ENCODE results near the gene CYCS. TPM values are rescaled to one million over a fixed set of nuclear protein-coding genes. Genes with fewer than 3 reads are reported as not detected.

Gene CYCS
- total RNA-seq, 1 experiment from 2014 or later: 120 TPM

GRCh38 chr7:25090374-25090773 lies 34.7 kb downstream of the CYCS start:
- POLR2A ChIA-PET (ENCODE audit: unreplicated experiment): no interaction called here

GRCh38 chr7:25087855-25088254 lies 37.2 kb downstream of the CYCS start:
- Histone ChIP-seq H3K4me2 (no peak overlapping the region), H3K27ac (no peak overlapping the region), H3K4me1 (replicated peaks; ENCODE audit: insufficient read depth) (no peaks in the 10 kb centered on the region), H3K36me3 (ENCODE audit: low read depth) (no peaks in the 10 kb centered on the region), H3K9me3 (ENCODE audit: insufficient read depth, low read depth) (no peaks in the 10 kb centered on the region), H3K9me2 (ENCODE audit: insufficient read depth) (no peaks in the 10 kb centered on the region), H3K79me2 (ENCODE audit: low read depth) (no peaks in the 10 kb centered on the region), H2AFZ (no peak overlapping the region), H3F3A (ENCODE audit: insufficient read depth, low read depth) (peaks cover 2% of the 10 kb centered on the region), H3K27me3 (ENCODE audit: insufficient read depth, low read depth) (no peaks in the 10 kb centered on the region), H3K4me3 (no peak overlapping the region), H4K20me1 (ENCODE audit: insufficient read depth) (no peaks in the 10 kb centered on the region)
- no TSS peak for BruUV-seq (replicated peaks)
- no peak for TF ChIP-seq CTCF (conservative IDR thresholded peaks at IDR 0.05)
- no peak for TF ChIP-seq EZH2 (IDR thresholded peaks at IDR 0.05; ENCODE audit: low read depth)
- intact Hi-C loops (cut with micrococcal nuclease; ENCODE audit: unreplicated experiment): no loop called here
- ChIA-PET POLR2A (ENCODE audit: unreplicated experiment) (no interaction called here), CTCF (no interaction called here)
- no peak for DNase-seq

More at GRCh38 chr7:25090374-25090773, 34.7 kb downstream of the CYCS start:
- H3K4me1 ChIP-seq (replicated peaks; ENCODE audit: insufficient read depth): peaks cover 10% of the 10 kb centered on the region; the same call in 1 of the 2 replicates
- no TSS peak for BruUV-seq (replicated peaks)
- no peak for DNase-seq
- H3K27me3 ChIP-seq (ENCODE audit: insufficient read depth, low read depth): no peaks in the 10 kb centered on the region
- no peaks in the 10 kb centered on the region for H3K9me2 ChIP-seq (ENCODE audit: insufficient read depth)
- no peak for TF ChIP-seq EZH2 (IDR thresholded peaks at IDR 0.05; ENCODE audit: low read depth)
- no peak for TF ChIP-seq CTCF (conservative IDR thresholded peaks at IDR 0.05)
- no peaks in the 10 kb centered on the region; the same call in none of the 2 replicates for H3F3A ChIP-seq (ENCODE audit: insufficient read depth, low read depth)
- H3K79me2 ChIP-seq (ENCODE audit: low read depth): no peaks in the 10 kb centered on the region
- H3K36me3 ChIP-seq (ENCODE audit: low read depth): no peaks in the 10 kb centered on the region
- H2AFZ ChIP-seq: no peak overlapping the region
- no peak overlapping the region for H3K4me3 ChIP-seq
- H4K20me1 ChIP-seq (ENCODE audit: insufficient read depth): no peaks in the 10 kb centered on the region
- intact Hi-C loops (cut with micrococcal nuclease; ENCODE audit: unreplicated experiment): loop anchor here (10.0 kb wide), 2 partner anchors 386 to 616 kb away; no protein-coding TSS in a partner anchor
- no peaks in the 10 kb centered on the region for H3K9me3 ChIP-seq (ENCODE audit: insufficient read depth, low read depth)
- CTCF ChIA-PET: interaction anchor here (0.6 to 1.0 kb wide), 3 partner anchors 28 to 278 kb away, joined by 3 to 4 read pairs (median 3); no protein-coding TSS in a partner anchor
- no peak overlapping the region for H3K27ac ChIP-seq
- no peak overlapping the region for H3K4me2 ChIP-seq

- POLR2A ChIA-PET (ENCODE audit: unreplicated experiment): no interaction called here
- Histone ChIP-seq H3K4me3 (no peak overlapping the region), H4K20me1 (ENCODE audit: insufficient read depth) (no peaks in the 10 kb centered on the region), H3K4me1 (replicated peaks; ENCODE audit: insufficient read depth) (no peaks in the 10 kb centered on the region), H3K27ac (no peak overlapping the region), H3K27me3 (ENCODE audit: insufficient read depth, low read depth) (no peaks in the 10 kb centered on the region), H3K9me2 (ENCODE audit: insufficient read depth) (no peaks in the 10 kb centered on the region), H2AFZ (no peak overlapping the region), H3F3A (ENCODE audit: insufficient read depth, low read depth) (peaks cover 3% of the 10 kb centered on the region; the same call in 1 of the 2 replicates), H3K9me3 (ENCODE audit: insufficient read depth, low read depth) (no peaks in the 10 kb centered on the region), H3K36me3 (ENCODE audit: low read depth) (no peaks in the 10 kb centered on the region), H3K79me2 (ENCODE audit: low read depth) (no peaks in the 10 kb centered on the region), H3K4me2 (no peak overlapping the region)
- no peak for DNase-seq
- BruUV-seq (replicated peaks): no TSS peak
- TF ChIP-seq CTCF (conservative IDR thresholded peaks at IDR 0.05): no peak
- intact Hi-C loops (cut with micrococcal nuclease; ENCODE audit: unreplicated experiment): no loop called here
- CTCF ChIA-PET: no interaction called here
Observed at GRCh38 chr7:25084821-25085220, 40.2 kb downstream of the CYCS start.

All from PC-9 (cell line).